Left ventricle myocardium superior (tissue), 1 donor: ENCODE data around the gene ZNF580. TPM values are rescaled to one million over a fixed set of nuclear protein-coding genes. Genes with fewer than 3 reads are reported as not detected.
A peak's percentile ranks its signal among the peaks of the same experiment; 100 is the strongest.

ENCODE experiments used
- ATAC-seq: fragments of 200-7000 bp; cut with Tn5 transposase; one replicate; pipeline ENCODE4 v1.9.1; 2020; ENCODE audit warnings: mild to moderate bottlenecking, moderate library complexity
- DNase-seq: peaks from one replicate; pipeline ENCODE4 v3.0.0-alpha.2; 2020
- intact Hi-C: fragments of 100-400 bp; cut with micrococcal nuclease; formaldehyde crosslinking; loops from one replicate; pipeline ENCODE4 v1.11.0; 2022
- total RNA-seq: library from RNA; stranded (reverse); fragmentation: NEBNext Ultra II Directional; extraction: Animal tissue kit (Norgen Biotek cat#: 25700); gene quantifications from one replicate; pipeline ENCODE4 v1.2.1, GENCODE V29; 2021
- donor health status: DM: no; HTN: yes; CAD: no; lungs with severe emphysema.

The ZNF580 gene
- total RNA-seq, 1 donor from 2014 or later, result 12.3 TPM

DNA sequence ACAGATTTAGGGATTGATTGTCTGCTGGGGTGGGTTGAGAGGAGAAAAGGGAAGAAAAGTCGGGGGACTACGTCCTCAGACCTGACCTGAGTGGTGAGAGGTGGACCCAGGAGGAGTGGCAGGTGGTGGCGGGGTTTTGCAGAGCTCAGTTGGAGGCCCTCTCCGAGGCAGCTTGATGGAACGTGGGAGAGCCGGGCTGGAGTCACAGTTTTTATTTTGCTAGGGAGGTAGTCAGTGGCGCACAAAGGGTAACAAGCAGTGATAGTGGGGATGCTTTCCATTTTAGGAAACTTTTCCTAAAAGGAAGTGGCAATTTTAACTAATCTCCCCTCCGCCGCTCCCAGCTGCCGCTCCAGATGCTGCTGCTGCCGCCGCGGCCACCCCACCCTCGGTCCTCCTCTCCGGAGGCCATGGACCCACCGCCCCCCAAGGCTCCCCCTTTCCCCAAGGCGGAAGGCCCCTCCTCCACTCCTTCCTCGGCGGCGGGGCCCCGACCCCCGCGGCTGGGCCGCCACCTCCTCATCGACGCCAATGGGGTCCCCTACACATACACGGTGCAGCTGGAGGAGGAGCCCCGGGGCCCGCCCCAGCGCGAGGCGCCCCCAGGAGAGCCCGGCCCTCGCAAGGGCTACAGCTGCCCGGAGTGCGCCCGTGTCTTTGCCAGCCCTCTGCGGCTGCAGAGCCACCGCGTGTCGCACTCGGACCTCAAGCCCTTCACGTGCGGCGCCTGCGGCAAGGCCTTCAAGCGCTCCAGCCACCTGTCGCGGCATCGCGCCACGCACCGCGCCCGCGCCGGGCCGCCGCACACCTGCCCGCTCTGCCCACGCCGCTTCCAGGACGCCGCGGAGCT lies 1.6 kb downstream of the ZNF580 start:
- intact Hi-C loops, result no loop called here
- DNase-seq, result peak; percentile 52
- ATAC-seq, result peak; percentile 2

DNA sequence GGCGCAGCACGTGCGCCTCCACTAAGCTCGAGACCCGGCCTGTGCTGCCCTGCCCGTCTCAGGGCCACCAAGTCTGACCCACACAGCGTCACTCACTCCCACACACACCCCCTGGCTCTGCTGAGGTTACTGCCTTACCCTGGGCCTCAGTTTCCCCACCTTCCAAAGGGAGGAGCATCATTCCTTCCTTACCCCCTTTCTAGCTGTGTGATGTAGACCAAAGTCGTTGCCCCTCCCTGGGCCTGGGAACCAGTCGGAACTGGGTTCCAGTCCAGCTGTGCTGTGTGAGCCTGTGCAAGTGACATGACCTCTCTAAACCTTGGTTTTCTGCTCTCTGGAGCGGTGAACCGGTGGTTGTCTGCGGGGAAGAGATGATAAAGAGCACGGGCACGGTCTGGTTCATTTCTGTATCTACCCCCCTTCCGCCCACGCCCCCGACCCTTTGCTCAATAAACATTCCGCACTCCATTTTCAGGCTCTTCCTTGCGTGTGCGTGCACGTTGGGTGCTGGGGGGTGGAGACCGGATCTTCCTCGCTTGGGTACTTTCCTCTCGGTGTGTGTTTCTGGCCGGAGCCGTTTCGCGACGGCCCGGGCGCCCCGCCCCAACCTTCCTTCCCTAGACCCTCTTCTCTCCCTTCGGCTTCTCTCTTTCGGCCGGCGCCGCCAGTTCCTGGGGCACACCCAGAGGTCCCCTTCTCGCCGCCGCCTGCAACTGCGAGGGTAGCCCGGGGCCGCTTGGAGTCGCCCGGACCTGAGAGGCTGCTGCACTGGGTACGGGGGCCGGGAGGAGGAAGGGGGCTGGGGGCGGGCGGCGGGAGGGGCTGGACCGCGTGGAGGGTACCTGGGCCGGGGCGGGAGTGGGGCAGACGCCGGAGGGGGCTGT lies 2.4 kb downstream of the ZNF580 start, which contains the start of gene ZNF581:
TSS of gene ZNF581 (plus strand) at position 647 of the 884 bp plus-strand sequence. CDS start 923 bp downstream, outside the sequence.
- peak; percentile 82 for DNase-seq
- peak; percentile 46 for ATAC-seq
- intact Hi-C loops, result no loop called here

DNA sequence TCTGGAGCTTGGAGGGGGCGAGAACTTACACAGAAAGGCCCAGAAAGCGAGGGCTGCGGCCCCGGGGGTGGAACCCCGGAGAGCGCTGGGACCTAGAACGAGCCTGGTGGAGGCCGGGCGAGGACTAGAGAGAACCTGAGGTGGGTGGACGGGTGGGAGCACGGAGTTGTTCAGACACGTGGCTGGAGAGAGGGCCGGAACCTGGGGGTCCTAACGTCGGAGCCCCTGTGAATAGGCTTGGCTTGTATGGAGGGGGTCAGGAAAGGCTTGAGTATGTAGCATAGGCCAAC lies 3.0 kb downstream of the ZNF580 start:
- ATAC-seq, result no peak

DNA sequence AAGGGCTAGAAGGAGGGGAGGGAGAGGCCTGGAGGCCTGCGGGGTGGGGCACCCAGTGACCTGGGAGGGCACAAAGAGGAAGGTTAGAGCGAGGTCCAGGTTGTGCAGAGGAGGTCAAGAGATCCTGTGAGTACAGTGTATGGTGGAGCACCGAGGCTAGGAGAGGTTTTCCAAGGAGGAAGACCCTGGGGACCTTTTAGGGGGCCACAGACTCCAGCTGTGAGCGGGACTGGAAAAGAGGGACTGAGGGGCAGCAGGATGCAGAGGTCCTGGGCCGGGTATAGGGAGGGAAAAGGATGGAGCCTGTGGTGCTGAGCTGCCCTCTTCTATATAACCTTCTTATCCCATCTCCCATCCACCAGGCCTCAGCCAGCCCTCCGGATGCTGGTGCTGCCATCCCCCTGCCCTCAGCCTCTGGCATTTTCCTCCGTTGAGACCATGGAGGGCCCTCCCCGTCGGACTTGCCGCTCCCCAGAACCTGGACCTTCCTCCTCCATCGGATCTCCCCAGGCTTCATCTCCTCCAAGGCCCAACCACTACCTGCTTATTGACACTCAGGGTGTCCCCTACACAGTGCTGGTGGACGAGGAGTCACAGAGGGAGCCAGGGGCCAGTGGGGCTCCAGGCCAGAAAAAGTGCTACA lies 3.5 kb downstream of the ZNF580 start:
- intact Hi-C loops, result no loop called here
- peak; percentile 25 for DNase-seq
- ATAC-seq, result no peak

More for the DNA sequence above, 3.0 kb downstream of the ZNF580 start:
- no peak for DNase-seq
- intact Hi-C loops, result no loop called here

DNA sequence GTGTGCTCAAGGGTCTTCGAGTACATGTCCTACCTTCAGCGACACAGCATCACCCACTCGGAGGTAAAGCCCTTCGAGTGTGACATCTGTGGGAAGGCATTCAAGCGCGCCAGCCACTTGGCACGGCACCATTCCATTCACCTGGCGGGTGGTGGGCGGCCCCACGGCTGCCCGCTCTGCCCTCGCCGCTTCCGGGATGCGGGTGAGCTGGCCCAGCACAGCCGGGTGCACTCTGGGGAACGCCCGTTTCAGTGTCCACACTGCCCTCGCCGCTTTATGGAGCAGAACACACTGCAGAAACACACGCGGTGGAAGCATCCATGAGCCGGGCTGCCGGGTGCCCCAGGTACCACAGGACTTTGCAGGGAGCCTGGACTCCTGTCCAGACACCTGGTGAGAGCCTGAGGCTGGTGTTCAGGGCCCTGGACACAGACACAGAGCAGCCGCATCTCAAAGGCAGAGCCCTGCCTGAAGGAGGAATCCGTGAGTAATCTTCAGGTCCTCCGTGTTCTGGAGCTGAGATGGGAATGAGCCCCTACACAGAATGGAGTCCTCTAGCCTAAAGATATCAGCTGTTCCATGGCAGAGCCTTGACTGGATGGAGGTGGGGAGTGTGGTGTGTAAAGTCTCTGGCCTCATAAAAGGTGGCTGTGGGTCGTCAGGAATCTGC lies 4.2 kb downstream of the ZNF580 start:
- intact Hi-C loops, result no loop called here
- no peak for ATAC-seq
- no peak for DNase-seq

DNA sequence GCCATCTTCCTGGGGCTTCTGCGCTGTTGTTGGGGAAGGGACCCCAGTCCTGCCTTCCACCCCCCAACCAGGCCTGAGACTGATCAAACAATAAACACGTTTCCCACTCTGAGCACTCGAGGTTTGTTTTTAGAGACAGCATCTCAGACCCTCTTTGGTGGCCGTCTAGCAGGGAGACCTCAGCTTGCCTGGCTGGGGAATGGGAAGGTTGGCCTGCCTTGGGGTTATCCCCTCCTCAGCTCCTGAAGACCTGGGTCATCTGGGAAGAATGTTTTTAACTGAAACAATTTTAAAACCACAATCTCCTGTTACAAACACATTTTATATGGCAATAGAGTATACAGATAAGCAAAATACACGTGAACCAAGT lies 4.7 kb downstream of the ZNF580 start:
- DNase-seq (no peak), ATAC-seq (no peak)
- intact Hi-C loops, result no loop called here

DNA sequence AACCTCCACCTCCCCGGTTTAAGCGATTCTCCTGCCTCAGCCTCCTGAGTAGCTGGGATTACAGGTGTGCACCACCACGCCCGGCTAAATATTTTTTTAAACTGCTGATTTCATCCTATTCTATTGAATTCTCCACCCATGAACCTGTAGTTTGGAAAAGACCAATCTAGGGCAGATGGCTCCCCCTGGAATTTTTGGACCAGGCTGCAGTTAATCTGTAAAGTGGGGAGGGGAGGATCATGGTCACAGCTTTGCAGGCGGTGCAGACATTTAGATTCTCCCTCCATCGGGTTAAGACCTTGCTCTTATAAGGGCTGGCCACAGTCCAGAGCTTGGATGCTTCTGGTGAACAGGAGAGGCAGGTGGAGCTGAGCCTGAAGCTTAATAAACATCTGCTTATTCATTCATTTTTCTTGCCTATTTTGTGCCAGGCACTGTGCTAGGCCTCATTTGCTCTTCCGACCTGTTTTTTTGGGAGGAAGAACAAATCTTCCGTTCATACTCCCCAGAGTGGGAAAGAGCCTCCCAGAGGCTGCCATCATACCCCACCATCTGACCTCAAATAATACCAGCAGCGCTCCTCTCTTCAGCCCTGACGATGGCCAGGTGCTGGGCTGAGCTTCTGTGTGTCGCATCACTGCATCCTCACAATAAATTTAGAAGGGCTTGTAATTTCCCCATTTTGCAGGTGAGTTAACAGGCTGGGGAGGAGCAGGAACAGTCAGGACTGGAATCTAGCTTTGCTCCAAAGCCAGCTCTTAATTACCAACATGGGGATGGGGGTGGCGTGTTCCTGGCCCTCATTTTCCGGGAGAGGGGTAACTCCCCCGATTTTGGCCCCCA lies 6.3 kb downstream of the ZNF580 start:
- intact Hi-C loops, result no loop called here
- DNase-seq (no peak), ATAC-seq (no peak)

DNA sequence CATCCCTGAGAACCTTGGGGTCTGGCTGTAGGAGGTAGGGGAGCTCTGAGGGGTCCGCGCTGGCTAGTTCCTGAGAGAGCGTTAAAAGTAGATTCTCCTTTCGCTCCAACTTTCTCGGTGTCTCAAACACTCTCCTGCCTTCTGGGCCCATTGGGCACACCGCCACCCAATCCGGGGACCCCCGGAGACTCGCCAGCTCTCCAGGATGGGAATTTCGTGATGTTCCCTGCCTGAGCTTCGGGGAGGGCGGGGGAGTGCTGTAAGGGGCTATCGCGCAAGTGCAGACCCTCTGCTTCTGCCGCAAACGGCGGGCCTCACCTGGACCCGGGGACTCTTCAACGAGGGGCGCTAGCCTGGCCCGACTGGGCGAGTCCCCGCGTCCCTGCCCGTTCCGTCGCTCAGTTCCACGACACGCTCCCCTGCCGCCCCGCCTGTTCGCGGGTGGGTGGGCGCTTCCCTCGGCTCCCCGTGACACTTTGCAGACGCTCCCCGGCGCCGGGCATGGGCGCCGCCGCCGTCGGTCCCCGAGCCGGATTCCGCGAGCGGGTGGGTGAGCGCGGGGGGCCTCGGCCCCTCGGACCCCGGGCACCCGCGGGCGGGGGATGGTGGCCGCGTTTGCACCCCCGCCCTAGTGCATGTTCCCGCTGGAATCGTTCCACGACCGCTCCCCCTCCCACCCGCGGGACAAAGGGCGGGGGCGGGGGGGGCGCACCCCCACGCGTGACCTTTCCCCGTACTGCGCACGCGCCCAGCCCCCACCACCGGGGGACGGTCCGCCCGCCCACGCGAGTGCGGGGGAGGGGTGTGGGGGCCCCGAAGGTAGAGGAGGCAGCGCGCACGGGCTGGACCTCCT lies 7.2 kb downstream of the ZNF580 start, which contains the start of gene CCDC106:
TSS of gene CCDC106 (plus strand) at position 481 of the 853 bp plus-strand sequence. CDS start 835 bp downstream, outside the sequence.
- ATAC-seq, result peak; percentile 59
- peak; percentile 81 for DNase-seq
- intact Hi-C loops, result no loop called here

DNA sequence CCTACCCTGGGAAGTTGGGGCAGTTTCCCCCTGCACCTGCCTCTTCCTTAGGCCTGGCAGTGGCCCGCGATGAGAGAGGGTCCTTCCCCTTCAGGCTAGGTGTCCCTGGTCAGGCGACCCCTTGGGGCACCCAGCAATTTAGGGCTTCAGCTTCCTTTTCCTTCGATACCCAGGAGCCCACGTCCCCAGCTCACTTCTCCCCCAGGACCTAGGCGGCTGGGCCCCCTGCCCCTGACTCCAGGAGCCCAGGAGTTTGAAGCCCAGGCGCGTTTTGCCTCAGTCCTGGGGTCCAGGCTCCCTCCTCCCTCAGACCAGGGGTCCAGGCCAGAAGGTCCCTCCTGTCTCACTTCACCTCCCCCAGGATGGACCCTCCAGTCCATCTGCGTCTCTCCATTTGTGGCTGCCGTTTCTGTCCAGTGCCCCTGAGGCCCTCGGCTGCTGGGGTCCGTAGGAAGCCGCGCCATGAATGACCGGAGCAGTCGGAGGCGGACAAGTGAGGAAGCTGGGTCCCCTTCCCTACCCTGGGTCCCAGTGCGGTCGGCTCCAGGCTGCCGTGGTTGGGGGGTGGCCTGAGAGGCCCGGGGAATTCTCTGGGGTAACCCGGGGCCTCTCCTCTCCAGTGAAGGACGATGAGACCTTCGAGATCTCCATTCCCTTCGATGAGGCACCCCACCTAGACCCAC lies 7.9 kb downstream of the ZNF580 start:
- ATAC-seq (no peak), DNase-seq (no peak)
- intact Hi-C loops, result no loop called here

DNA sequence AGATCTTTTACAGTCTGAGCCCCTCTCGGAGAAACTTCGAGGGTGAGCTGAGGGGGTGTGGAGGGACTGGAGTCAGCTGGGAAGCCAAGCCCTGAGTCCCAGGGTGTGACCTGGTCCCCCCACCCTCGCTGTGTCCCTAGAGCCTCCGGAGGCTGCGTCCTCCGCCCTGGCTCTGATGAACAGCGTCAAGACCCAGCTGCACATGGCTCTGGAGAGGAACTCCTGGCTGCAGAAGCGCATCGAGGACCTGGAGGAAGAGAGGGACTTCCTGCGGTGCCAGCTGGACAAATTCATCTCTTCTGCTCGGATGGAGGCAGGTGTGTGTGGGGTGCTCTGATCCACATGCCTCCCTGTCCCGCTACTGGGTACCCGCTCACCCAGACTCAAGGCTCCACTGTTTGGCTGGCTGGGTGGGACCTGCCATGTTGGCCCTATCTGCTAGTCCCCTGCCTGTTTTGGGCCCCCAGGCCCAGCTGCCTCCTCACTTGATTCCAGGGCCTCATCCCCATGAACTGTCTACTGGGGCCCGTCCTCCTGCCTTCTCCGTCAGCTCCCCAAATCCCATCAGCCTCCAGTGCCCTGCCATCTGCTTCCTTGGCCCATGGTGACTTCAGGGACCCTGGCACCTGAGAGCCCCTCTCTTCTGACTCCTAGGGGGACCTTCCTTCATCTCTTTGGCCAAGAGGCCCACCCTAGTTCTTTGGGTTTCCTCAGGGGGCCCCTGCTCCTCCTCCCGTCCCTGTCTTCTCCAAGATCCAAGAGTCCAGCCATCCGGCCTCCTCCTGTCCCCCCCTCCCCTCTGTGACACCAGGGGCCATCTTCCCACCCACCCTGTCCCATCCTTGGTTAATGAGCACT lies 8.7 kb downstream of the ZNF580 start:
- DNase-seq, result no peak
- ATAC-seq, result no peak
- intact Hi-C loops, result no loop called here

DNA sequence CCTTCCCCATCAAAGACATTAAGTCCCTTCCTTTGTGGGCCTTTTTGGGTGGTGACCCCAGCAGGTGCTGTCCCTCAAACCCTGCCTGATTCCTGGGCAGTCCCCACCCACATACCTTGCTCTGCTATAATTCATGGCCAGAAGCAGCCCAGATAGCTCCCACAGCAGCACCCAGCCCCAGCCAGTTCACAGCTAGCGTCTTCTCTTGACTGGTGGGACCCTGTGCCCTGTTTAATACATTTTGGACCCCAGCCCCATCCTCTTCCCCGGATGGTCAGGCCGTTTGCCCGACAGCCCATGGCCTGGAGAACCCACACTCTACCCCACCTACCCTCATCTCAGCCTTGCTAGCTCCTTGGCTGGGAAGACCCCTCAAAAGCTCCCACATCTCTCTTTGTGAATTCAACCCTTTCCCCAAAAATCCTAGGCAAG lies 9.3 kb downstream of the ZNF580 start:
- intact Hi-C loops, result no loop called here
- ATAC-seq (no peak), DNase-seq (no peak)

DNA sequence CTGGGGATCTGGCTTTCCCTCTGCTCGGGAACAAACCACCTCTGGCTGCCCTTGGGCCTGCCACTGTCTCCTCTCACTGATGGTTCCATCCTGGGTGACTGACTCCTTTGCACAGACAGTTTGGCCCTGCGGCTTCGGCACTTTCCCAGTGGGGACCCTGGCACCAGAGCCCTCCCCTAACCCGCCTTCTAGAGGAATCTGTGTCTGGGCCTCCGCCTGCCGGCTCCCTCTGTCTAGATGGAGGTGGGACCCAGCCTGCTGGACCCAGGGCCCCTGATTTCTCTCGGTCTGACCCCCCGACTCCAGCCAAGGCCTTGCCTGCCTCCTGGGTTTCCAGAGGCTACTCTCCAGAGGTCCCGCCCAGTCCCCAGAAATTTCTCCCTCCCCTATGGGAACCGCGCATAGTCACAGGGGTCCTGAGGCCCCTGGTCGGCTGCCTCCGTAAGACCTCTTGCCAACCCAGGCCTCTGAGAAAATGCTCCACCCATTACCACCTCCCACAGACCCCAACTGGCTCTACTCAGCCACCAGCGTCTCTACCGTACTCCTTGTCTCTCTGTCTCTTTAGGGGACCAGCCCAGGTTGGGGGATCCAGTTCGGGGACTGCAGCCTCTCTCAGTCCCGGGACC lies 9.9 kb downstream of the ZNF580 start:
- intact Hi-C loops, result no loop called here
- no peak for ATAC-seq
- DNase-seq, result no peak

DNA sequence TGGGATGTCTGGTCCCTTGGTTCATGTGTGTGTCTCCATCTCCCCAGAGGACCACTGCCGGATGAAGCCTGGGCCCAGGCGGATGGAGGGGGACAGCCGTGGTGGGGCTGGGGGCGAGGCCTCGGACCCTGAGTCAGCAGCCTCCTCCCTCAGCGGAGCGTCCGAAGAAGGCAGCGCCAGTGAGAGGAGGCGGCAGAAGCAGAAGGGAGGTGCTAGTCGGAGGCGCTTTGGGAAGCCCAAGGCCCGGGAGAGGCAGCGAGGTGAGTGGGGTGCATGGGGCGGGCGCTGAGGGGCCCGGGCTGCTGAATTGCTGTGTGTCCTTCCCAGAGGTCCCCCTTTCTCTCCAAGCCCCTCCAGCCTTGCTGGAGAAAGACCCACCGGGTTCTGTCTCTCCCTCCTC lies 10.4 kb downstream of the ZNF580 start:
- intact Hi-C loops, result no loop called here
- DNase-seq (no peak), ATAC-seq (no peak)

DNA sequence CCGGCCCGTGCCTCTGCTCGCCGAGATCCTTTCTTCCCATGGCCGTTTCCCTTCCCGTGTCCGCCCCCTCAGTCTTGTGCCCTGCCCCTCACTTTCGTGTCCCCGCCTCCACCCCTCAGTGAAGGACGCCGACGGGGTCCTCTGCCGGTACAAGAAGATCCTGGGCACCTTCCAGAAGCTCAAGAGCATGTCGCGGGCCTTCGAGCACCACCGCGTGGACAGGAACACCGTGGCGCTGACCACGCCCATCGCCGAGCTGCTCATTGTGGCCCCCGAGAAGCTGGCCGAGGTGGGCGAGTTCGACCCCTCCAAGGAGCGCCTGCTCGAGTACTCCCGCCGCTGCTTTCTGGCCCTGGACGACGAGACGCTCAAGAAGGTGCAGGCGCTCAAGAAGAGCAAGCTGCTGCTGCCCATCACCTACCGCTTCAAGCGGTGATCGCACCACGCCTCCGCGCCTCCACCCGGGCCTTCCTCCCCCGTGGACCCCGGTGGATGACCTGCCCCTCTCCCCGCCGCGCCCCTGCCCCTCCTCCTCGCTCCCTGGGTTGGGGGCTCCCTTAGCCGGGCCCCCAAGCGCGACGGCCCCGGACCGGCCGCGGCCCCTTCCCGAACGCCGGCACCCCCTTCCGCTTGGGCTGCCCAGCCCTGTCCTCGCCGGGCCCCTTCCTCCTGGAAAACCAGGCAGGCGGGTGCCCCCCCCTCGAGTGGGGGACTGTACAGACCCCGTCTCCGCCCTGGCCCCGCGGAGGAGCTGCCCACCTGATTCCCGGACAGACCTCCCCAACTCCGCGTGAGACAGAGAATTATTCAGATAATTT lies 11.7 kb downstream of the ZNF580 start:
- intact Hi-C loops, result no loop called here
- ATAC-seq, result no peak
- DNase-seq, result peak; percentile 59
